ENCODE results near the gene NOS1. TPM values are rescaled to one million over a fixed set of nuclear protein-coding genes. Genes with fewer than 3 reads are reported as not detected.

The NOS1 gene
- polyA plus RNA-seq, 6 donors from 2014 or later: not detected

- no peak for ATAC-seq (ENCODE audit: low read depth in 2 of 2)
- Mint-ChIP-seq H3K9me3 (peaks cover 3 to 22% (median 9%) of the 10 kb centered on the region in 7 donors), H3K4me1 (no peaks in the 10 kb centered on the region), H3K27me3 (peaks cover 0 to 5% (median 0%) of the 10 kb centered on the region in 3 donors), H3K4me3 (no peak overlapping the region), H3K27ac (no peak overlapping the region), H3K36me3 (peaks cover 0 to 7% of the 10 kb centered on the region in 2 donors)
- no peak for DNase-seq
Observed at GRCh38 chr12:117312770-117313169, 48.7 kb downstream of the NOS1 start.

GRCh38 chr12:117309276-117309925 is 52.0 kb downstream of the NOS1 start:
- DNase-seq (no peak), ATAC-seq (ENCODE audit: low read depth in 2 of 2) (no peak)
- Mint-ChIP-seq H3K4me1 (no peaks in the 10 kb centered on the region), H3K9me3 (peaks cover 0 to 8% (median 4%) of the 10 kb centered on the region in 7 donors), H3K27me3 (no peaks in the 10 kb centered on the region), H3K27ac (no peak overlapping the region), H3K4me3 (no peak overlapping the region), H3K36me3 (no peaks in the 10 kb centered on the region)

GRCh38 chr12:117300174-117300573 is 61.3 kb downstream of the NOS1 start:
- H3K9me3 Mint-ChIP-seq: peaks cover 2 to 10% (median 5%) of the 10 kb centered on the region in 7 donors
- no peak for ATAC-seq (ENCODE audit: low read depth in 2 of 2)

GRCh38 chr12:117298648-117299225 is 62.7 kb downstream of the NOS1 start:
- no peak overlapping the region for H3K27ac Mint-ChIP-seq
- peaks cover 2 to 10% (median 5%) of the 10 kb centered on the region in 7 donors for H3K9me3 Mint-ChIP-seq
- H3K36me3 Mint-ChIP-seq: peaks cover 0 to 8% of the 10 kb centered on the region in 2 donors
- ATAC-seq (ENCODE audit: low read depth in 2 of 2) (no peak), DNase-seq (no peak)
- no peaks in the 10 kb centered on the region for H3K4me1 Mint-ChIP-seq
- H3K4me3 Mint-ChIP-seq: no peak overlapping the region
- peaks cover 6 to 37% (median 18%) of the 10 kb centered on the region in 3 donors for H3K27me3 Mint-ChIP-seq

More at GRCh38 chr12:117300174-117300573, 61.3 kb downstream of the NOS1 start:
- H3K4me3 Mint-ChIP-seq: no peak overlapping the region
- H3K27me3 Mint-ChIP-seq: peaks cover 6 to 29% (median 10%) of the 10 kb centered on the region in 3 donors
- no peak overlapping the region for H3K27ac Mint-ChIP-seq
- DNase-seq: no peak
- no peaks in the 10 kb centered on the region for H3K4me1 Mint-ChIP-seq
- H3K36me3 Mint-ChIP-seq: peaks cover 0 to 8% of the 10 kb centered on the region in 2 donors

GRCh38 chr12:117298191-117298590 is 63.2 kb downstream of the NOS1 start:
- DNase-seq (no peak), ATAC-seq (ENCODE audit: low read depth in 2 of 2) (no peak)
- H3K27ac Mint-ChIP-seq: no peak overlapping the region
- H3K27me3 Mint-ChIP-seq: peaks cover 6 to 40% (median 24%) of the 10 kb centered on the region in 3 donors
- peaks cover 2 to 10% (median 6%) of the 10 kb centered on the region in 7 donors for H3K9me3 Mint-ChIP-seq
- peaks cover 0 to 8% of the 10 kb centered on the region in 2 donors for H3K36me3 Mint-ChIP-seq
- no peak overlapping the region for H3K4me3 Mint-ChIP-seq
- H3K4me1 Mint-ChIP-seq: no peaks in the 10 kb centered on the region

- no peaks in the 10 kb centered on the region for H3K4me1 Mint-ChIP-seq
- no peak overlapping the region for H3K27ac Mint-ChIP-seq
- peaks cover 0 to 8% of the 10 kb centered on the region in 2 donors for H3K36me3 Mint-ChIP-seq
- H3K9me3 Mint-ChIP-seq: peaks cover 2 to 13% (median 10%) of the 10 kb centered on the region in 7 donors
- no peak overlapping the region for H3K4me3 Mint-ChIP-seq
- peaks cover 8 to 44% (median 30%) of the 10 kb centered on the region in 3 donors for H3K27me3 Mint-ChIP-seq
- no peak for DNase-seq
- ATAC-seq (ENCODE audit: low read depth in 2 of 2): no peak
Observed at GRCh38 chr12:117294189-117294603, 67.2 kb downstream of the NOS1 start.

GRCh38 chr12:117293510-117293909 is 67.9 kb downstream of the NOS1 start:
- H3K4me1 Mint-ChIP-seq: no peaks in the 10 kb centered on the region
- no peak overlapping the region for H3K27ac Mint-ChIP-seq
- peaks cover 2 to 13% (median 10%) of the 10 kb centered on the region in 7 donors for H3K9me3 Mint-ChIP-seq
- H3K4me3 Mint-ChIP-seq: no peak overlapping the region
- peaks cover 10 to 42% (median 30%) of the 10 kb centered on the region in 3 donors for H3K27me3 Mint-ChIP-seq
- peaks cover 0 to 8% of the 10 kb centered on the region in 2 donors for H3K36me3 Mint-ChIP-seq
- DNase-seq (no peak), ATAC-seq (ENCODE audit: low read depth in 2 of 2) (no peak)

GRCh38 chr12:117292688-117293087 is 68.7 kb downstream of the NOS1 start:
- peaks cover 0 to 8% of the 10 kb centered on the region in 2 donors for H3K36me3 Mint-ChIP-seq
- peaks cover 2 to 15% (median 10%) of the 10 kb centered on the region in 7 donors for H3K9me3 Mint-ChIP-seq
- ATAC-seq (ENCODE audit: low read depth in 2 of 2) (no peak), DNase-seq (no peak)
- H3K4me1 Mint-ChIP-seq: no peaks in the 10 kb centered on the region
- no peak overlapping the region for H3K4me3 Mint-ChIP-seq
- no peak overlapping the region for H3K27ac Mint-ChIP-seq
- H3K27me3 Mint-ChIP-seq: peaks cover 10 to 37% (median 30%) of the 10 kb centered on the region in 3 donors

GRCh38 chr12:117284140-117284539 is 77.3 kb downstream of the NOS1 start:
- no peak overlapping the region for H3K4me3 Mint-ChIP-seq
- H3K27me3 Mint-ChIP-seq: peaks cover 0 to 19% (median 2%) of the 10 kb centered on the region in 3 donors
- H3K36me3 Mint-ChIP-seq: no peaks in the 10 kb centered on the region
- H3K9me3 Mint-ChIP-seq: peaks cover 0 to 19% (median 6%) of the 10 kb centered on the region in 7 donors
- H3K27ac Mint-ChIP-seq: no peak overlapping the region
- H3K4me1 Mint-ChIP-seq: no peaks in the 10 kb centered on the region
- no peak for ATAC-seq (ENCODE audit: low read depth in 2 of 2)
- DNase-seq: no peak

- Mint-ChIP-seq H3K4me3 (peak overlapping the region in 1 of 8 donors; percentile 8), H3K36me3 (no peaks in the 10 kb centered on the region), H3K9me3 (peaks cover 0 to 20% (median 6%) of the 10 kb centered on the region in 7 donors), H3K4me1 (no peaks in the 10 kb centered on the region), H3K27ac (no peak overlapping the region), H3K27me3 (peaks cover 0 to 20% (median 3%) of the 10 kb centered on the region in 3 donors)
- no peak for ATAC-seq (ENCODE audit: low read depth in 2 of 2)
- no peak for DNase-seq
Observed at GRCh38 chr12:117282490-117282889, 78.9 kb downstream of the NOS1 start.

GRCh38 chr12:117280019-117280680 is 81.3 kb downstream of the NOS1 start:
- Mint-ChIP-seq H3K27ac (peak overlapping the region in 1 of 6 donors; percentile 51), H3K4me1 (no peaks in the 10 kb centered on the region), H3K4me3 (no peak overlapping the region), H3K9me3 (peaks cover 3 to 28% (median 9%) of the 10 kb centered on the region in 7 donors), H3K36me3 (no peaks in the 10 kb centered on the region), H3K27me3 (peaks cover 8 to 25% (median 16%) of the 10 kb centered on the region in 3 donors)
- no peak for DNase-seq
- ATAC-seq (ENCODE audit: low read depth in 2 of 2): no peak

GRCh38 chr12:117279606-117280005 is 81.8 kb downstream of the NOS1 start:
- Mint-ChIP-seq H3K4me1 (no peaks in the 10 kb centered on the region), H3K27me3 (peaks cover 9 to 25% (median 16%) of the 10 kb centered on the region in 3 donors), H3K36me3 (no peaks in the 10 kb centered on the region), H3K9me3 (peaks cover 3 to 28% (median 9%) of the 10 kb centered on the region in 7 donors), H3K27ac (peak overlapping the region in 1 of 6 donors; percentile 52), H3K4me3 (peak overlapping the region in 1 of 8 donors; percentile 30)
- ATAC-seq (ENCODE audit: low read depth in 2 of 2): no peak
- no peak for DNase-seq

GRCh38 chr12:117277875-117278274 is 83.6 kb downstream of the NOS1 start:
- ATAC-seq (ENCODE audit: low read depth in 2 of 2) (no peak), DNase-seq (no peak)

More at GRCh38 chr12:117277875-117278274, 83.6 kb downstream of the NOS1 start:
- no peak overlapping the region for H3K27ac Mint-ChIP-seq
- peaks cover 18 to 33% (median 28%) of the 10 kb centered on the region in 3 donors for H3K27me3 Mint-ChIP-seq
- no peaks in the 10 kb centered on the region for H3K4me1 Mint-ChIP-seq
- H3K9me3 Mint-ChIP-seq: peaks cover 5 to 28% (median 9%) of the 10 kb centered on the region in 7 donors
- H3K4me3 Mint-ChIP-seq: no peak overlapping the region
- no peaks in the 10 kb centered on the region for H3K36me3 Mint-ChIP-seq
